Loucy (cell line): ENCODE measurements around the gene MUCL3.

Experiments used
- H2AFZ ChIP-seq: fragments of 200-600 bp; sonication (generic); 2 replicates; pipeline ENCODE4 v1.6.0; 2016; ENCODE audit warnings: antibody characterized with exemption, mild to moderate bottlenecking, low read length, moderate library complexity
- H3F3A ChIP-seq: fragments of 200-600 bp; 2 replicates; pipeline ENCODE4 v1.6.0; 2016; ENCODE audit warnings: antibody characterized with exemption, low read depth, mild to moderate bottlenecking
- H3K27me3 ChIP-seq: fragments of 200-600 bp; sonication (generic); 2 replicates; pipeline ENCODE4 v1.6.1; 2014; ENCODE audit warnings: low read length, mild to moderate bottlenecking; ENCODE audit not compliant: insufficient read depth, poor library complexity, severe bottlenecking
- H3K36me3 ChIP-seq: fragments of 200-600 bp; sonication (generic); 2 replicates; pipeline ENCODE4 v1.6.1; 2016; ENCODE audit warnings: low read length; ENCODE audit not compliant: insufficient read depth
- H3K4me1 ChIP-seq: fragments of 200-600 bp; sonication (generic); 2 replicates; pipeline ENCODE4 v1.5.1; 2014; ENCODE audit warnings: low read length, mild to moderate bottlenecking; ENCODE audit not compliant: insufficient read depth, poor library complexity, severe bottlenecking
- H3K4me2 ChIP-seq: fragments of 200-600 bp; sonication (generic); 2 replicates; pipeline ENCODE4 v1.6.0; 2014; ENCODE audit warnings: antibody characterized with exemption, low read length, low read depth, mild to moderate bottlenecking; ENCODE audit not compliant: poor library complexity, severe bottlenecking
- H3K4me3 ChIP-seq: fragments of 200-600 bp; sonication (generic); 2 replicates; pipeline ENCODE4 v1.5.1; 2014; ENCODE audit warnings: low read length, mild to moderate bottlenecking, mixed read lengths; ENCODE audit not compliant: poor library complexity, severe bottlenecking
- H3K79me2 ChIP-seq: fragments of 200-600 bp; sonication (generic); 2 replicates; pipeline ENCODE4 v1.6.1; 2014; ENCODE audit warnings: low read length; ENCODE audit not compliant: insufficient read depth
- H3K9ac ChIP-seq: fragments of 200-600 bp; sonication (generic); 2 replicates; pipeline ENCODE4 v1.6.0; 2014; ENCODE audit warnings: mild to moderate bottlenecking, low read depth, low read length, moderate library complexity; ENCODE audit not compliant: poor library complexity, severe bottlenecking
- H3K9me2 ChIP-seq: fragments of 200-600 bp; sonication (generic); replicated peaks from 2 replicates; pipeline ENCODE4 v1.6.1; 2016; ENCODE audit warnings: low read depth, low read length, mixed read lengths
- H3K9me3 ChIP-seq: fragments of 200-600 bp; sonication (generic); 2 replicates; pipeline ENCODE4 v1.6.1; 2014; ENCODE audit warnings: mild to moderate bottlenecking, antibody characterized with exemption, low read length, low read depth; ENCODE audit not compliant: insufficient read depth
- H4K20me1 ChIP-seq: fragments of 200-600 bp; sonication (generic); 2 replicates; pipeline ENCODE4 v1.6.0; 2014; ENCODE audit warnings: antibody characterized with exemption, low read length, mild to moderate bottlenecking; ENCODE audit not compliant: insufficient read depth, poor library complexity, severe bottlenecking
- CTCF ChIP-seq: fragments of 200-600 bp; sonication (generic); conservative IDR thresholded peaks from 2 replicates; pipeline ENCODE4 v1.5.1; 2014; ENCODE audit warnings: mild to moderate bottlenecking, antibody characterized with exemption, low read length
- EZH2phosphoT487 ChIP-seq: fragments of 200-600 bp; IDR thresholded peaks from 2 replicates; pipeline ENCODE4 v1.6.1; 2018; ENCODE audit warnings: antibody characterized with exemption, mild to moderate bottlenecking, moderate library complexity, borderline replicate concordance

The MUCL3 gene

GRCh38 chr6:30939473-30939872, 1.3 kb upstream of the MUCL3 start:
- Histone ChIP-seq H3K4me2 (no peak overlapping the region), H3K79me2 (no peaks in the 10 kb centered on the region)
- no peak for TF ChIP-seq EZH2phosphoT487
- no peak for TF ChIP-seq CTCF

GRCh38 chr6:30942338-30943060, 1.7 kb downstream of the MUCL3 start:
- H3K79me2 ChIP-seq, result no peaks in the 10 kb centered on the region
- H2AFZ ChIP-seq, result no peak overlapping the region
- no peaks in the 10 kb centered on the region for H4K20me1 ChIP-seq
- H3K4me1 ChIP-seq, result no peaks in the 10 kb centered on the region
- no peak overlapping the region for H3K4me3 ChIP-seq
- no peaks in the 10 kb centered on the region for H3K27me3 ChIP-seq
- no peaks in the 10 kb centered on the region for H3F3A ChIP-seq
- no peaks in the 10 kb centered on the region for H3K9me2 ChIP-seq
- H3K36me3 ChIP-seq, result no peaks in the 10 kb centered on the region
- no peaks in the 10 kb centered on the region for H3K9me3 ChIP-seq
- H3K4me2 ChIP-seq, result no peak overlapping the region
- H3K9ac ChIP-seq, result no peak overlapping the region
- TF ChIP-seq CTCF (no peak), EZH2phosphoT487 (no peak)

More at GRCh38 chr6:30939473-30939872, 1.3 kb upstream of the MUCL3 start:
- H3K9me3 ChIP-seq, result no peaks in the 10 kb centered on the region
- no peaks in the 10 kb centered on the region for H4K20me1 ChIP-seq
- no peaks in the 10 kb centered on the region for H3K4me1 ChIP-seq
- no peak overlapping the region for H3K4me3 ChIP-seq
- no peaks in the 10 kb centered on the region for H3K36me3 ChIP-seq
- H3K9me2 ChIP-seq, result no peaks in the 10 kb centered on the region
- H3F3A ChIP-seq, result no peaks in the 10 kb centered on the region
- H3K27me3 ChIP-seq, result no peaks in the 10 kb centered on the region
- H2AFZ ChIP-seq, result no peak overlapping the region
- no peak overlapping the region for H3K9ac ChIP-seq

GRCh38 chr6:30944051-30944450, 3.3 kb downstream of the MUCL3 start:
- H3K27me3 ChIP-seq, result no peaks in the 10 kb centered on the region
- H4K20me1 ChIP-seq, result no peaks in the 10 kb centered on the region
- H3K9me2 ChIP-seq, result no peaks in the 10 kb centered on the region
- no peaks in the 10 kb centered on the region for H3K36me3 ChIP-seq
- no peak overlapping the region for H3K9ac ChIP-seq
- H2AFZ ChIP-seq, result no peak overlapping the region
- no peak overlapping the region for H3K4me3 ChIP-seq
- H3K79me2 ChIP-seq, result no peaks in the 10 kb centered on the region
- H3K4me1 ChIP-seq, result no peaks in the 10 kb centered on the region
- H3K4me2 ChIP-seq, result no peak overlapping the region
- H3K9me3 ChIP-seq, result no peaks in the 10 kb centered on the region
- H3F3A ChIP-seq, result no peaks in the 10 kb centered on the region
- TF ChIP-seq EZH2phosphoT487 (no peak), CTCF (no peak)
